A549 (cell line): ENCODE results near the gene SLC25A4. TPM values are rescaled to one million over a fixed set of nuclear protein-coding genes. Genes with fewer than 3 reads are reported as not detected.
"Not testable (repeated sequence)": the region's sequence is repeated elsewhere in the genome, so short reads cannot be mapped to it uniquely, and the experiment has no call there.

ENCODE experiments used
- ATAC-seq, 2 experiments: fragments of 200-7000 bp in 1 of 2; fragments of >200 bp in 1 of 2; cut with Nextera tagmentation in 1 of 2; cut with Tn5 transposase in 1 of 2; 3 replicates each; pipeline versions ENCODE4 v1.8.0 to v1.9.1; 2018 to 2020; ENCODE audit warnings: mild to moderate bottlenecking in 1 of 2, moderate library complexity in 1 of 2
- CTCF ChIA-PET: fragments of 300-600 bp; sonication (Branson Sonifier 250); formaldehyde crosslinking; extraction: SDS; loops from one replicate; lab custom pipeline; 2021; ENCODE audit warnings: antibody characterized with exemption, inconsistent platforms; lab: Yijun Ruan, JAX
- POLR2A ChIA-PET: fragments of 350-600 bp; formaldehyde crosslinking; extraction: SDS; loops from one replicate; lab custom pipeline; 2021; ENCODE audit warnings: antibody characterized with exemption, inconsistent platforms; lab: Yijun Ruan, JAX
- DNase-seq, 2 experiments: peaks; one replicate each; pipeline versions ENCODE4 v3.0.0 to v3.0.0-alpha.2; 2011 to 2016; ENCODE audit warnings: low read depth in 1 of 2, low spot score in 1 of 2
- FAIRE-seq: peaks from 2 replicates; lab custom pipeline; 2011; peaks lifted over from hg19 to GRCh38; lab: Jason Lieb, UNC
- H3K27ac ChIP-seq, 2 experiments: fragments of >200 bp; sonication (Bioruptor Twin); formaldehyde crosslinking; 3 replicates each; pipeline ENCODE4 v1.5.1; 2016 to 2017
- H3K4me1 ChIP-seq: fragments of >200 bp; sonication (Bioruptor Twin); formaldehyde crosslinking; 3 replicates; pipeline ENCODE4 v1.6.1; 2016
- H3K4me2 ChIP-seq: fragments of >200 bp; sonication (Bioruptor Twin); formaldehyde crosslinking; 3 replicates; pipeline ENCODE4 v1.6.1; 2016
- H3K4me3 ChIP-seq: fragments of >200 bp; sonication (Bioruptor Twin); formaldehyde crosslinking; 3 replicates; pipeline ENCODE4 v1.5.1; 2016
- H3K9me3 ChIP-seq: fragments of >200 bp; sonication (Bioruptor Twin); formaldehyde crosslinking; 3 replicates; pipeline ENCODE4 v1.6.1; 2016
- GATA3 ChIP-seq: IDR thresholded peaks from 2 replicates; pipeline ENCODE4 v1.6.1; 2012; ENCODE audit warnings: borderline replicate concordance
- JUN ChIP-seq, 2 experiments: fragments of >200 bp; sonication (Bioruptor Twin); formaldehyde crosslinking; IDR thresholded peaks; 2 replicates in 1 of 2; 3 replicates in 1 of 2; pipeline ENCODE4 v1.6.1; 2016 to 2017
- MYC ChIP-seq: IDR thresholded peaks from 2 replicates; pipeline ENCODE4 v1.6.1; 2012; ENCODE audit warnings: mild to moderate bottlenecking, inconsistent platforms, low read length, improper control_type of control experiment, borderline replicate concordance
- NFE2L2 ChIP-seq: fragments of 150-350 bp; conservative IDR thresholded peaks from 2 replicates; pipeline ENCODE4 v1.6.1; 2014; ENCODE audit warnings: low read length
- POLR2A ChIP-seq: IDR thresholded peaks from 2 replicates; pipeline ENCODE4 v1.6.1; 2012; ENCODE audit warnings: mild to moderate bottlenecking, low read length
- TFCP2L1 ChIP-seq: fragments of 250-450 bp; sonication (Bioruptor Pico); IDR thresholded peaks from 2 replicates; pipeline ENCODE4 v1.5.0; 2021; ENCODE audit warnings: mild to moderate bottlenecking
- TP53 ChIP-seq: fragments of 250-450 bp; sonication (Bioruptor Pico); IDR thresholded peaks from 2 replicates; pipeline ENCODE4 v1.5.0; 2021; ENCODE audit warnings: mild to moderate bottlenecking, moderate library complexity
- ZC3H11A ChIP-seq: fragments of 450-650 bp; IDR thresholded peaks from 2 replicates; pipeline ENCODE4 v1.6.1; 2014; ENCODE audit warnings: antibody characterized with exemption, mild to moderate bottlenecking
- WGBS: methylation state at CpG from one replicate; pipeline ENCODE4 v1.1.6; 2017; ENCODE audit errors: missing lambda C conversion rate; 5-methylcytosine and 5-hydroxymethylcytosine counted together
- polyA plus RNA-seq, 4 experiments: library from polyadenylated mRNA; depleted of rRNA in 3 of 4; stranded (reverse); fragments of >200 nt; fragmentation: RNase III in 1 of 4; extraction: RNeasy Plus Mini Kit Qiagen cat#74134 plus additional on column Dnase treatment in 1 of 4; gene quantifications; 2 replicates in 3 of 4; 3 replicates in 1 of 4; pipeline ENCODE4 v1.2.3, GENCODE V29; 2011 to 2017

SLC25A4 gene
- polyA plus RNA-seq, 2 of the 4 experiments (the other 2 are of a cell fraction): 15.4 to 16.9 TPM

- Histone ChIP-seq H3K4me2 (no peak overlapping the region), H3K4me3 (no peak overlapping the region), H3K9me3 (no peaks in the 10 kb centered on the region), H3K4me1 (peaks cover 8% of the 10 kb centered on the region; the same call in 2 of the 3 replicates), H3K27ac (no peak overlapping the region)
- POLR2A ChIA-PET: interaction anchor here (1.3 kb wide), 1 partner anchor 199 kb away, joined by 7 read pairs; the partner anchor contains the start of gene LRP2BP
- DNase-seq (no peak), FAIRE-seq (no peak), ATAC-seq (no peak)
- 91% methylated on average over 2 of the region's 2 CpGs for WGBS
- TF ChIP-seq GATA3 (no peak), MYC (no peak), ZC3H11A (no peak), POLR2A (no peak), NFE2L2 (no peak), TFCP2L1 (CRISPR knock-in tag) (no peak), TP53 (CRISPR knock-in tag) (no peak), JUN (IDR thresholded peaks at IDR 0.05) (no peak)
- CTCF ChIA-PET: interaction anchor here (0.9 to 1.9 kb wide), 2 partner anchors 12 to 14 kb away, joined by 4 to 8 read pairs; no protein-coding TSS in a partner anchor
Observed at GRCh38 chr4:185196437-185196836, 53.4 kb downstream of the SLC25A4 start.

- WGBS: 94% methylated on average over 4 of the region's 4 CpGs
- CTCF ChIA-PET: interaction anchor here (0.5 to 0.6 kb wide), 2 partner anchors 24 to 41 kb away, joined by 3 to 4 read pairs; no protein-coding TSS in a partner anchor
- H3K4me1 ChIP-seq: peaks cover 22% of the 10 kb centered on the region; the same call in 2 of the 3 replicates
- H3K4me2 ChIP-seq, DNase-seq, H3K9me3 ChIP-seq, POLR2A ChIA-PET, H3K27ac ChIP-seq, H3K4me3 ChIP-seq, FAIRE-seq, ATAC-seq: not testable (repeated sequence)
Observed at GRCh38 chr4:185198189-185198588, 55.1 kb downstream of the SLC25A4 start.

Other genes starting within 250 kb of the SLC25A4 start
- gene HELT, start 124.8 kb upstream of the SLC25A4 start, polyA plus RNA-seq (2011; rRNA removed): not detected in 2 replicates
- not detected in 3 replicates for gene HELT, start 124.8 kb upstream of the SLC25A4 start, polyA plus RNA-seq (2017; fragmentation: RNase III; extraction: RNeasy Plus Mini Kit Qiagen cat#74134 plus additional on column Dnase treatment)
- gene CFAP97, start 60.7 kb downstream of the SLC25A4 start, polyA plus RNA-seq (2011; rRNA removed): 41.8 and 48.2 TPM in 2 replicates
- gene CFAP97, start 60.7 kb downstream of the SLC25A4 start, polyA plus RNA-seq (2017; fragmentation: RNase III; extraction: RNeasy Plus Mini Kit Qiagen cat#74134 plus additional on column Dnase treatment): 15.7 to 16.3 TPM (median 15.8 TPM) in 3 replicates
- 13.0 and 19.0 TPM in 2 replicates for gene SNX25, start 66.3 kb downstream of the SLC25A4 start, polyA plus RNA-seq (2011; rRNA removed)
- 8.5 to 10.1 TPM (median 8.5 TPM) in 3 replicates for gene SNX25, start 66.3 kb downstream of the SLC25A4 start, polyA plus RNA-seq (2017; fragmentation: RNase III; extraction: RNeasy Plus Mini Kit Qiagen cat#74134 plus additional on column Dnase treatment)